PC-9 (cell line): ENCODE measurements around the gene MARS1. TPM values are rescaled to one million over a fixed set of nuclear protein-coding genes. Genes with fewer than 3 reads are reported as not detected.

Experiments
- BruUV-seq: library from RNA; stranded (reverse); fragments of 400-500 nt; replicated peaks from 2 replicates; lab custom pipeline; 2021; lab: Mats Ljungman, UMichigan
- CTCF ChIA-PET: fragments of 300-600 bp; sonication (Branson Sonifier 250); formaldehyde crosslinking; loops from one replicate; lab custom pipeline; 2022; ENCODE audit warnings: antibody characterized with exemption; lab: Charles Lee
- POLR2A ChIA-PET: fragments of 300-600 bp; sonication (Branson Sonifier 250); formaldehyde crosslinking; loops from one replicate; lab custom pipeline; 2022; ENCODE audit warnings: antibody characterized with exemption; ENCODE audit not compliant: unreplicated experiment; lab: Charles Lee
- DNase-seq, 2 experiments: peaks; one replicate each; pipeline versions ENCODE4 v3.0.0 to v3.0.0-alpha.2; 2015 to 2022; ENCODE audit warnings: mixed read lengths in 1 of 2
- H2AFZ ChIP-seq: fragments of 200-600 bp; sonication (generic); 2 replicates; pipeline ENCODE4 v1.8.1; 2017; ENCODE audit warnings: antibody characterized with exemption
- H3F3A ChIP-seq: fragments of 200-600 bp; sonication (generic); 2 replicates; pipeline ENCODE4 v1.8.1; 2017; ENCODE audit warnings: antibody characterized with exemption, mild to moderate bottlenecking, low read depth; ENCODE audit not compliant: insufficient read depth
- H3K27ac ChIP-seq: fragments of 200-600 bp; sonication (generic); 2 replicates; pipeline ENCODE4 v1.6.1; 2016; ENCODE audit warnings: mixed run types
- H3K27me3 ChIP-seq: fragments of 200-600 bp; sonication (generic); 2 replicates; pipeline ENCODE4 v1.6.1; 2016; ENCODE audit warnings: low read depth, mixed run types; ENCODE audit not compliant: insufficient read depth
- H3K36me3 ChIP-seq: fragments of 200-600 bp; sonication (generic); 2 replicates; pipeline ENCODE4 v1.6.1; 2016; ENCODE audit warnings: low read depth, mixed run types
- H3K4me1 ChIP-seq: fragments of 200-600 bp; sonication (generic); replicated peaks from 2 replicates; pipeline ENCODE4 v1.6.1; 2016; ENCODE audit warnings: mixed run types; ENCODE audit not compliant: insufficient read depth
- H3K4me2 ChIP-seq: fragments of 200-600 bp; sonication (generic); 2 replicates; pipeline ENCODE4 v1.6.1; 2017; ENCODE audit warnings: mixed run types
- H3K4me3 ChIP-seq: fragments of 200-600 bp; sonication (generic); 2 replicates; pipeline ENCODE4 v1.6.1; 2016; ENCODE audit warnings: mixed run types
- H3K79me2 ChIP-seq: fragments of 200-600 bp; sonication (generic); 2 replicates; pipeline ENCODE4 v1.6.1; 2017; ENCODE audit warnings: low read depth, mixed run types
- H3K9me2 ChIP-seq: fragments of 200-600 bp; sonication (generic); 2 replicates; pipeline ENCODE4 v1.8.1; 2017; ENCODE audit warnings: mild to moderate bottlenecking; ENCODE audit not compliant: insufficient read depth
- H3K9me3 ChIP-seq: fragments of 200-600 bp; sonication (generic); 2 replicates; pipeline ENCODE4 v1.8.1; 2016; ENCODE audit warnings: low read depth; ENCODE audit not compliant: insufficient read depth
- H4K20me1 ChIP-seq: fragments of 200-600 bp; sonication (generic); 2 replicates; pipeline ENCODE4 v1.8.1; 2017; ENCODE audit not compliant: insufficient read depth
- CTCF ChIP-seq: fragments of 200-600 bp; sonication (generic); conservative IDR thresholded peaks from 2 replicates; pipeline ENCODE4 v1.6.1; 2017; ENCODE audit warnings: mixed run types, antibody characterized with exemption, mild to moderate bottlenecking, moderate library complexity
- EZH2 ChIP-seq: fragments of 200-600 bp; sonication (generic); IDR thresholded peaks from 2 replicates; pipeline ENCODE4 v1.8.0; 2017; ENCODE audit warnings: antibody characterized with exemption, low read depth
- intact Hi-C: fragments of 100-400 bp; cut with micrococcal nuclease; formaldehyde crosslinking; loops from one replicate; pipeline ENCODE4 v1.10.0; 2022; ENCODE audit not compliant: unreplicated experiment
- microRNA-seq: library from miRNA; unstranded; fragments of <30 nt; microRNA quantifications from one replicate; pipeline ENCODE4 v1.2.0, GENCODE V29; 2021; ENCODE audit warnings: borderline number of aligned reads, borderline replicate concordance
- total RNA-seq: library from RNA; stranded (reverse); gene quantifications from 2 replicates; pipeline ENCODE4 v1.2.3, GENCODE V29; 2021

Gene MARS1
- total RNA-seq, 1 experiment from 2014 or later: 307 TPM

DNA sequence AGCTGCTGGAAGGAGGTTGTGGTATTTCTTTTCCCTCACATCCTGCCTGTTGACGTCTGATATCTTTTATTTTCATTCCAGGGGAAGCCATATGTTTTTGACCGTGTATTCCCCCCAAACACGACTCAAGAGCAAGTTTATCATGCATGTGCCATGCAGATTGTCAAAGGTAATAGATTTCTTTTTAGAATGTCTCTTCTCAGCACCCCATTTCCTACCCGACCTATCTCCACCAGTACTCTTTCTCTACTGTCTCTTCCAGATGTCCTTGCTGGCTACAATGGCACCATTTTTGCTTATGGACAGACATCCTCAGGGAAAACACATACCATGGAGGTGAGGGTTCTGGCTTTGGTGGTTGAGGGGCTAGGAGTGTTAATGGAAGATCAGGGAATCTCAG lies 75.5 kb downstream of the MARS1 start:
- no peak overlapping the region for H3K27ac ChIP-seq
- peaks cover 36% of the 10 kb centered on the region for H3K27me3 ChIP-seq
- H4K20me1 ChIP-seq: no peaks in the 10 kb centered on the region
- CTCF ChIA-PET: no interaction called here
- no peaks in the 10 kb centered on the region for H3K36me3 ChIP-seq
- peaks cover 5% of the 10 kb centered on the region; the same call in 1 of the 2 replicates for H3K4me1 ChIP-seq
- no TSS peak for BruUV-seq
- H3K4me2 ChIP-seq: no peak overlapping the region
- no peaks in the 10 kb centered on the region for H3K9me2 ChIP-seq
- no peaks in the 10 kb centered on the region for H3K9me3 ChIP-seq
- no peak overlapping the region for H3K4me3 ChIP-seq
- POLR2A ChIA-PET: no interaction called here
- H3K79me2 ChIP-seq: no peaks in the 10 kb centered on the region
- no peak for DNase-seq
- TF ChIP-seq EZH2: no peak
- no peak for TF ChIP-seq CTCF
- H3F3A ChIP-seq: no peaks in the 10 kb centered on the region
- intact Hi-C loops: no loop called here
- no peak overlapping the region for H2AFZ ChIP-seq

GRCh38 chr12:57564178-57564740 lies 76.4 kb downstream of the MARS1 start:
- BruUV-seq: no TSS peak
- no peaks in the 10 kb centered on the region for H3K9me3 ChIP-seq
- no peak overlapping the region for H3K4me2 ChIP-seq
- H3K4me3 ChIP-seq: no peak overlapping the region
- intact Hi-C loops: no loop called here
- H3K27ac ChIP-seq: no peak overlapping the region
- no peaks in the 10 kb centered on the region for H4K20me1 ChIP-seq
- no peaks in the 10 kb centered on the region for H3K79me2 ChIP-seq
- peaks cover 43% of the 10 kb centered on the region for H3K27me3 ChIP-seq
- no peaks in the 10 kb centered on the region for H3K9me2 ChIP-seq
- H2AFZ ChIP-seq: no peak overlapping the region
- H3F3A ChIP-seq: no peaks in the 10 kb centered on the region
- no peak for DNase-seq
- H3K36me3 ChIP-seq: no peaks in the 10 kb centered on the region
- ChIA-PET CTCF (no interaction called here), POLR2A (no interaction called here)
- H3K4me1 ChIP-seq: peaks cover 5% of the 10 kb centered on the region; the same call in 1 of the 2 replicates
- TF ChIP-seq CTCF (no peak), EZH2 (no peak)

Small RNA genes lying within 50 kb of the gene (microRNA-seq; reads per million reads assigned to microRNA genes)
- gene MIR616 (not detected), gene MIR6758 (not detected)

Other genes with a start within 250 kb of the MARS1 start
- 1.3 and 2.2 TPM in 2 replicates for gene STAC3, start 236.9 kb upstream of the MARS1 start, total RNA-seq
- gene R3HDM2, start 57.0 kb upstream of the MARS1 start, total RNA-seq: 54.4 and 65.1 TPM in 2 replicates
- gene INHBC, start 53.3 kb upstream of the MARS1 start, total RNA-seq: 0.35 TPM in 1 of 2 replicates, not detected in the other
- gene INHBE, start 32.8 kb upstream of the MARS1 start, total RNA-seq: 0.73 and 0.90 TPM in 2 replicates
- gene GLI1, start 28.3 kb upstream of the MARS1 start, total RNA-seq: not detected in 2 replicates
- gene ARHGAP9, start 8.2 kb upstream of the MARS1 start, total RNA-seq: not detected in 2 replicates
- 15.6 and 17.3 TPM in 2 replicates for gene DDIT3, start 32.4 kb downstream of the MARS1 start, total RNA-seq
- gene MBD6, start 34.8 kb downstream of the MARS1 start, total RNA-seq: 47.3 and 78.4 TPM in 2 replicates
- 93.4 and 105 TPM in 2 replicates for gene DCTN2, start 59.1 kb downstream of the MARS1 start, total RNA-seq
- gene KIF5A, start 62.0 kb downstream of the MARS1 start, total RNA-seq: 0.07 TPM in 1 of 2 replicates, not detected in the other
- 47.7 and 48.7 TPM in 2 replicates for gene PIP4K2C, start 103.1 kb downstream of the MARS1 start, total RNA-seq
- gene DTX3, start 116.8 kb downstream of the MARS1 start, total RNA-seq: 16.2 and 18.1 TPM in 2 replicates
- 12.9 and 18.8 TPM in 2 replicates for gene ARHGEF25, start 123.4 kb downstream of the MARS1 start, total RNA-seq
- 15.0 and 17.9 TPM in 2 replicates for gene B4GALNT1, start 145.1 kb downstream of the MARS1 start, total RNA-seq
- 96.7 and 108 TPM in 2 replicates for gene OS9, start 206.1 kb downstream of the MARS1 start, total RNA-seq